RWPE1 (cell line): Measurements from ENCODE around the gene ZNF516.
A peak's percentile ranks its signal among the peaks of the same experiment; 100 is the strongest.

Experiments
- CTCF ChIA-PET: fragments of 350-600 bp; sonication (Branson Sonifier 250); formaldehyde crosslinking; extraction: SDS; loops from one replicate; lab custom pipeline; 2021; lab: Yijun Ruan, JAX
- POLR2A ChIA-PET: fragments of 400-600 bp; formaldehyde crosslinking; extraction: SDS; loops from one replicate; lab custom pipeline; 2020; ENCODE audit warnings: antibody characterized with exemption; ENCODE audit not compliant: low non-redundant PET; lab: Yijun Ruan, JAX
- DNase-seq: peaks from one replicate; pipeline ENCODE4 v3.0.0; 2012; ENCODE audit warnings: low spot score
- H3K27ac ChIP-seq: fragments of 450-650 bp; 2 replicates; pipeline ENCODE4 v1.5.1; 2017
- CTCF ChIP-seq: fragments of 450-650 bp; conservative IDR thresholded peaks from 2 replicates; pipeline ENCODE4 v1.5.1; 2017; ENCODE audit warnings: low read depth, mild to moderate bottlenecking

The ZNF516 gene

GRCh38 chr18:76455003-76455676 lies 39.9 kb downstream of the ZNF516 start:
- ChIA-PET POLR2A (no interaction called here), CTCF (no interaction called here)
- TF ChIP-seq CTCF: no peak
- no peak overlapping the region for H3K27ac ChIP-seq
- no peak for DNase-seq

DNA sequence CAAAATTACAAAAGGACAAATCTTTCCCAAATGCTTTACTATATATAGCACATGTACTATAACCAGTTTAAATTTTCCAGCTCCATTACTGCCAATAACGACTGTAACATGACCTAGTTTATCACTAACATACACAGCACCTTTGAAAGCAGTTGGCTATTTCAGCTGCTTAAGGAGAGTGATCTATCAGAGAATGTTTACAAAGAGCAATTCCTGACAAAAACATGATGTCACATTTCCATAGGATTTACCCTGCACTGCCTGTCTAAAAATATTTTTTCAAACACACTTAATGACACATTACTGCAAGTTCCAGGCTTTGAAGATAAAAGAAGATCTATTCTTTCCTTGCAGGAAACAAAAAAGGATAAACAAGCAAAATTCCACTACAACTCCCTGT lies 40.6 kb downstream of the ZNF516 start:
- CTCF ChIA-PET: no interaction called here
- no peak for DNase-seq
- POLR2A ChIA-PET: no interaction called here
- H3K27ac ChIP-seq: no peak overlapping the region
- no peak for TF ChIP-seq CTCF

GRCh38 chr18:76453932-76454331 lies 41.1 kb downstream of the ZNF516 start:
- no peak for DNase-seq
- CTCF ChIA-PET: interaction anchor here (0.6 kb wide), 1 partner anchor 241 kb away, joined by 5 read pairs; no protein-coding TSS in a partner anchor
- no peak for TF ChIP-seq CTCF
- POLR2A ChIA-PET: no interaction called here
- H3K27ac ChIP-seq: no peak overlapping the region

DNA sequence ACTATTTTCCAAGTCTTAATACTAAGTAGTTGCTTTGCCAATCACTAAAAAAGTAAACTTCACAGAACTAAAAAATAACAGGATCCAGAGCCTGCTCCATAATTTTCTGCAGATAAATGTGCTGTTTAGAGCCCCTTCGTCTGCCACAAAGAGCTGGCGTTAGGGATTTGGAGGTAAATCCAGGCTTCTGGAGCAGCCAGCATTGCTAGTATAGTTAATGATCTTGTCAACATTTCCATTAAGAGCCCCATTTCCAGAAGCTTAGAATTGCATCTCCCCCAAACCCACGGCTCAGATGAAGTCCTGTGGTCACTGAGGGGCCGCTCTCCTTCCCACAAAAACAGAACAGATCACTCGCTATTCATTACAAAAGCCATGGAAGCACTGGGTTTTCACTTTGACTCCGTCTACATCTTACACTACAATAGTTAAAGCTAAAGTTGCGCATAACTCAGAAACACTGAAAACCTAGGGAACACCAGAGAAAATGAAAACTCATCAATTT lies 41.9 kb downstream of the ZNF516 start:
- no peak overlapping the region for H3K27ac ChIP-seq
- POLR2A ChIA-PET: no interaction called here
- TF ChIP-seq CTCF: no peak
- no peak for DNase-seq
- CTCF ChIA-PET: no interaction called here

GRCh38 chr18:76452357-76452756 lies 42.7 kb downstream of the ZNF516 start:
- TF ChIP-seq CTCF: no peak
- no peak for DNase-seq
- no peak overlapping the region for H3K27ac ChIP-seq
- ChIA-PET CTCF (no interaction called here), POLR2A (no interaction called here)

GRCh38 chr18:76451396-76452331 lies 43.4 kb downstream of the ZNF516 start:
- ChIA-PET POLR2A (no interaction called here), CTCF (no interaction called here)
- DNase-seq: no peak
- H3K27ac ChIP-seq: peak overlapping the region; percentile 74
- no peak for TF ChIP-seq CTCF
